Endothelial cell of hepatic sinusoid (primary cell): ENCODE measurements around the gene SOWAHC.

Experiments used
- in situ Hi-C: cut with HindIII; loops from 2 replicates; pipeline ENCODE4 v1.10.0; 2017; ENCODE audit warnings: low sequenced_read_pairs

Gene SOWAHC

GRCh38 chr2:109645412-109646184 is 31.4 kb downstream of the SOWAHC start:
- in situ Hi-C loops: loop anchor here (5.0 to 10.0 kb wide), 2 partner anchors 62 to 381 kb away; no protein-coding TSS in a partner anchor

- in situ Hi-C loops: loop anchor here (5.0 to 10.0 kb wide), 2 partner anchors 60 to 382 kb away; no protein-coding TSS in a partner anchor
These were observed 32.8 kb downstream of the SOWAHC start for GRCh38 chr2:109646961-109647360.

GRCh38 chr2:109647636-109648035 is 33.5 kb downstream of the SOWAHC start:
- in situ Hi-C loops: loop anchor here (5.0 to 10.0 kb wide), 2 partner anchors 60 to 383 kb away; no protein-coding TSS in a partner anchor

- in situ Hi-C loops: loop anchor here (5.0 to 10.0 kb wide), 2 partner anchors 59 to 383 kb away; no protein-coding TSS in a partner anchor
These were observed 33.9 kb downstream of the SOWAHC start for GRCh38 chr2:109648041-109648527.

GRCh38 chr2:109649736-109650695 is 35.9 kb downstream of the SOWAHC start:
- in situ Hi-C loops: loop anchor here (5.0 to 10.0 kb wide), 2 partner anchors 57 to 385 kb away; no protein-coding TSS in a partner anchor

GRCh38 chr2:109654326-109655050 is 40.3 kb downstream of the SOWAHC start:
- in situ Hi-C loops: no loop called here

GRCh38 chr2:109655287-109655686 is 41.1 kb downstream of the SOWAHC start:
- in situ Hi-C loops: no loop called here

- in situ Hi-C loops: loop anchor here (5.0 kb wide), 1 partner anchor 37 kb away; no protein-coding TSS in a partner anchor
These were observed 45.4 kb downstream of the SOWAHC start for GRCh38 chr2:109659396-109660045.

- in situ Hi-C loops: loop anchor here (5.0 kb wide), 1 partner anchor 38 kb away; no protein-coding TSS in a partner anchor
These were observed 46.1 kb downstream of the SOWAHC start for GRCh38 chr2:109660046-109660860.

- in situ Hi-C loops: loop anchor here (5.0 kb wide), 1 partner anchor 41 kb away; no protein-coding TSS in a partner anchor
These were observed 48.7 kb downstream of the SOWAHC start for GRCh38 chr2:109662889-109663288.

- in situ Hi-C loops: loop anchor here (5.0 kb wide), 1 partner anchor 41 kb away; no protein-coding TSS in a partner anchor
These were observed 49.6 kb downstream of the SOWAHC start for GRCh38 chr2:109663721-109664120.

- in situ Hi-C loops: no loop called here
These were observed 52.3 kb downstream of the SOWAHC start for GRCh38 chr2:109666466-109666865.
